ENCODE results near the gene DOK3.

GRCh38 chr5:177484902-177485549 lies 24.6 kb downstream of the DOK3 start:
- TF ChIP-seq POLR2A (IDR thresholded peaks at IDR 0.05; ENCODE audit: low read length) (no peak), GATA1 (IDR thresholded peaks at IDR 0.05; ENCODE audit: low read depth, low read length) (no peak)

Measured in erythroblast (primary cell).